Ureter (tissue), 1 donor: ENCODE results near the gene ZFP36L2. TPM values are rescaled to one million over a fixed set of nuclear protein-coding genes. Genes with fewer than 3 reads are reported as not detected.

Experiments
- DNase-seq: peaks from one replicate; pipeline ENCODE4 v3.0.0-alpha.2; 2020; ENCODE audit warnings: low spot score
- total RNA-seq: library from RNA; stranded (reverse); gene quantifications from one replicate; pipeline ENCODE4 v1.2.4, GENCODE V29; 2023
- donor health status: DM: yes; HTN: yes; CAD: no.

The ZFP36L2 gene
- 149 TPM for total RNA-seq

DNA sequence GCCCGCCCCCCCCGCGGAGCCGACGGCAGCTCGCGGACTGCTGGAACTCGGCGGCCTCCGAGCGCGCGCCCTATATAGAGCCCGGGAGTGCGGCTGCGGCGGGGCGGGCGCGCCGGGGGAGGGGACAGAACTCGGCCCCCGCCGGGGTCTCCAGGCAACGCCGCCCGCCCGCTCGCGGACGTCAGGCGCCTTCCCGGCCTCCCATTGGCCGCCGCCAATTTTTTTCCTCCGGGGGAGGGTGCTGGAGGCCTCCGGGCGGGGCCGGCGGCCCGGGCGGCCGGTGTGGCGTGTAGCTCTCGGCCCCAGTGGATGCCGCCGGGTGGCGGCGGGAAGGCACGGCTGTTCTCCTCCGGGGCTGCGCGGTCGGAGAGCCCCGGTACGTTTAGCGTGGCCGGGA is at the start of gene ZFP36L2:
Gene ZFP36L2 (minus strand): TSS at position 49 of the 397 bp plus-strand sequence. CDS start 291 bp downstream, outside the sequence.
- peak; percentile 97 for DNase-seq

GRCh38 chr2:43274721-43275120 is 48.3 kb upstream of the ZFP36L2 start:
- DNase-seq, result no peak

- DNase-seq, result no peak
These were observed 47.6 kb upstream of the ZFP36L2 start for GRCh38 chr2:43274055-43274454.

DNA sequence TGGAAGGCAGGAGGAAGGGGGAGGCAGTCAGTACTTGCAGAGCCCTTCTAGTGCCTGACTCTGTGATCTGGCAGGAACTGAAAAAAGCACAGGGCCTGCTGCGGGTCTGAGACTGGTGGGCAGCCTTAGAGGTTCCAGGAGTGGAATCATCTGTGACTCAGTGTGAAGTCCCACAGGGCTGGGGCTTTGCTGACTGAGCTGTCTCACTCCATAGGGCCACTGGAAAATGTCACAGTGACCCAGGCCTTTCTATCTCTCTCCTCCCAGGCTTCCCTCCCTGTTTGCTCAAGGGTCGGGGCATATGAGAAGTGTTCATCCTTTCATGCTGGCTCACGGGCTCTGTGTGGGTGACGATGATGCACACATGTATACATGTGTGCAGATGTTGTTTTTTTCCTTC is 47.1 kb upstream of the ZFP36L2 start:
- no peak for DNase-seq

- no peak for DNase-seq
These were observed 44.7 kb upstream of the ZFP36L2 start for GRCh38 chr2:43270930-43271615.

GRCh38 chr2:43270461-43270860 is 44.1 kb upstream of the ZFP36L2 start:
- DNase-seq, result no peak

DNA sequence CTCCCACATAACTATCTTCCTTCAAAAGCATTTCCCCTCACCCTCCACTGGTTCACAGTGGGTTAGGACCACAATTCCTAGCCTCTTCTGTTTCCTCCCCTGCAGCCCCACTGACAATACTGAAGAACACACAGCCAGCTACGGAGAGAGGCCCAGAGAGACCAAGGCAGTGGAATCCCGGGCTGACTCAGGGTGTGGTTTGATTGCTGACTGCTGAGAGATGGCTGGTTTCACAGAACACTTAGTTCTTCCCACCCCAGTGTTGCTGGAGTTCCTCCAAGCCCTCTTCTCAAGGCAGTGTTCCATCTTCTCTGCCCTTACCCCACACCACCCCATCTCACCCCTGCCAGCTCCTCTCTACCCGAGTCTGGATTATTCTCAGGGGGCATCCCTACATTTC is 43.3 kb upstream of the ZFP36L2 start:
- DNase-seq, result peak; percentile 75

- peak; percentile 78 for DNase-seq
These were observed 42.7 kb upstream of the ZFP36L2 start for GRCh38 chr2:43269074-43269572.

GRCh38 chr2:43268066-43268953 is 41.9 kb upstream of the ZFP36L2 start:
- no peak for DNase-seq

DNA sequence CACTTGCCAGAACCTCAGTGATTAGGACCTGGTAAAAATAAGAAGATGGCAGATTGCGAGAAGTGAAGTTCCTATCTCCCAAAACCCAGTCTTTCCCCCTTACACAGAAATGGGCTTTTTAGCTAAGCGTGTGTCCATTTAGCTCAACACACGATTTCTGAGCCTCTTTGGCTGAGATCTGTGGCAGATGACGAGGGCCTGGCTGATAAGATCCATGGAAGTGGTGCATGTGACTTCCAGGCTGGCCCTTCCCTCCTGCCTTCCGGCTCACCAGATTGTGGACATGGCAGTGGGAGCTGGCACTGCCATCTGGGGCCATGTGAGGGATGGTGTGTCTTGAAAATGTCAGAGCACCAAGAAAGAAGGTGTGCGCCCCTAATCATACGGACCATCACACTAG is 41.0 kb upstream of the ZFP36L2 start:
- DNase-seq, result no peak

GRCh38 chr2:43266711-43267111 is 40.3 kb upstream of the ZFP36L2 start:
- DNase-seq, result peak; percentile 67

GRCh38 chr2:43265421-43265820 is 39.0 kb upstream of the ZFP36L2 start:
- DNase-seq, result no peak

DNA sequence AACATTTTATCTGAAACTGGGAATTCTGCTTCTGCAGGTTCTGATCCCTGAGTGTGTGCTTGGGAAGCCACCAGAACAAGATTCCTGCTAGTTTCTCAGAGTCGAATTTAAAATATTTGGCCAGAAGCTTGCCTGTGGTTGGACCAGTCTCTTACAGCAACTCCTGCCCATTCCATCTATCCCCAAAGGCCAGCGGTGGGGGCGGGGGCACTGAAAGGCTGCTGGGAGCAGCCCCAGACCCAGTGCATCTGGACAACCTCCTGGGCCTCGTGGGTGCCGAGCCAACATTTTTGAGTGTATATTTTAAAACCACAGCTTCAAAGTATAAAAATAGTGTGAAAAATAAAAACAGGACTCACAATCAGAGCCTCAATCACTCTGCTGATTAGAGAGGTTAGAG is 38.6 kb upstream of the ZFP36L2 start:
- DNase-seq, result no peak

DNA sequence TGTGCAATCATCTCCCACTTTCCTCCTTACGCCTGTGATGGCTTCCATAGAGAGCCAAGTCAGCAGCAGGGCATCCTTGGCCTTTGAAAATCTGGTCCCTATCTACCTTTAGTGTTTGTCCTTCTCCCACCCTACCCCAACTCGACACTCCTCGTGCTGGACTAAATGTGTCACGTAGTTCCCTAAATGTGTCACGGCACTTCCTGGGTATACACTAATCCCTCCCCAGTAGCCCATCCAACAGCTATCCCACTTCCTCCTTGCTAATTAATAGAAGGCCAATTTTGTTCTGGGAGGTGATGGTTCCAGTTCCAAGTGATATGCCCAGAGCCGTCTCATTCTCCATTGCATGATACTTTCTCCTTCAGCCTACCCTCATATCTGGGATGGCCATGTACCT is 36.5 kb upstream of the ZFP36L2 start:
- no peak for DNase-seq

GRCh38 chr2:43262239-43262638 is 35.8 kb upstream of the ZFP36L2 start:
- DNase-seq, result no peak

- DNase-seq, result no peak
These were observed 33.1 kb upstream of the ZFP36L2 start for GRCh38 chr2:43259512-43259911.

DNA sequence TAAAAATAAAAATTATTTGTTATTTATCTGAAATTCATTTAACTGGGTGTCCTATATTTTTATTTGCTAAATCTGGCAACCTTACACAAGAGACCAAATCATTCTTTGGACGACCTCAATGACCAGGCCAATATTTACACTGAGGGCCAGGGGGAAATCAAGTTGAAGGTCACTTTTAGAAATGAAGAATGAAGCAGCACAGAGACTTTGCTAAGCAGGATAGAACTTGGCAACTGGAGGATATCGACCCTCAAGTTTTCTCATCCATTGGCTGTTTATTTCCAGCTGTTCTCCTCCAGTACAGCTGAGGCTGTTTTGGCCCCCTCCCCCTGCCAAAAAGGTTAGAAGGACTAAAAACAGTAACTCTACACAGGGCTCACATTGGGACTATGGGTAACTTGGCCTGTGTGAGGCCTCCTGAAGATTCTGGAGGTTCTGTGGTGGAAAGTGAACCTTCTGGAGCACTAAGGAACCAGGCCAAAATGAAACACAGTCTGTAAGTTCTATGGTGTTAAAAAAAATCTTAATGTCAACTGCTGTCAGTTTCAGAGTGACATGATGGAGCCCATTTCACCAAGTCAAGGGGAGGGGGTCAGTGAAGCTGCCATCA is 32.2 kb upstream of the ZFP36L2 start:
- no peak for DNase-seq

DNA sequence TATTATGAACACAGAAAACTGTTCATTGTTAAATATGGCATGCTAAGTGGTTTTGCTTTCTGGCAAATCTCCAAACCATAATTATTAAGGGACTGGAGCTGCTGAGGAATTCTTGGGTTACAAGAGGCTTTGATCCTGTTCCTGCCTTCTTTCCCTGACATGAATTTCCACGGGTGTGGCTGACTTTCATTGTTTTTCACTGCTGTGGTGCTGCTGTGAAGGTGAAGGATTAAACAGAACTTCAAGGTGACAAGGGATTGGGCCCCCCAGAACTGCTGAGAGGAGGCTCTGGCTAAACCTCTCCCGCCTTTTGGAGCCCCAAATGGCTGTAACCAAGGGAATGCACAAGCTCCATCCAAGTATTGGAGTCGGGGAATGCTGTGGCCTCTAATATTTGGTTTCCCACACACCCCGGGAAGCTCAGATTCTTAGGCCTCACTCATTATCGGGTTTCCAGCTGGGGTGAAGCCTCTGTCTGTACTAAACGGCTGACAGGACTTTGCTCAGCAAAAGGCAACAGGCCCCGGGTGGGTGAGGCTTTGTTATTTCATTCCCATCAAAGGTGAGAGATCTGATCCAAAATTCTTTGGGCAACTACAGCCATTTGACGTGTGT is 29.0 kb upstream of the ZFP36L2 start:
- no peak for DNase-seq

DNA sequence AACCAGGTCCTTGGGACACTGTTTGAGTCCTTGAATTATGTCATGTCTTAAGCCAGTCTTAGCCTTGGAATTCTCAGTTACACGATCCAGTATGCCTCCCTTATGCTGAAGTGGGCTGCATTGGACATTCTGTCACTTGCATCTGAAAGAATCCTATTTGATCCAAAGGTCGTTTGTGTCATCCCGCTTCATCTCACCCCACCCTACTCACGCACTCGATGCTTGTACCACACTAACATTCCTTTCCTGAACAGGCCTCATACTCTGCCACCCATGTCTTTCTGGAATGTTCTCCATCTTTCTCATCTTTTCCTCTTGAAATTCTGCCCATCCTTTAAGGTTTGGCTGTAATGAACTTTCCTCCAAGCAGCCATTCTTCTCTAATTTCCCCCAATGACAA is 27.9 kb upstream of the ZFP36L2 start:
- no peak for DNase-seq

DNA sequence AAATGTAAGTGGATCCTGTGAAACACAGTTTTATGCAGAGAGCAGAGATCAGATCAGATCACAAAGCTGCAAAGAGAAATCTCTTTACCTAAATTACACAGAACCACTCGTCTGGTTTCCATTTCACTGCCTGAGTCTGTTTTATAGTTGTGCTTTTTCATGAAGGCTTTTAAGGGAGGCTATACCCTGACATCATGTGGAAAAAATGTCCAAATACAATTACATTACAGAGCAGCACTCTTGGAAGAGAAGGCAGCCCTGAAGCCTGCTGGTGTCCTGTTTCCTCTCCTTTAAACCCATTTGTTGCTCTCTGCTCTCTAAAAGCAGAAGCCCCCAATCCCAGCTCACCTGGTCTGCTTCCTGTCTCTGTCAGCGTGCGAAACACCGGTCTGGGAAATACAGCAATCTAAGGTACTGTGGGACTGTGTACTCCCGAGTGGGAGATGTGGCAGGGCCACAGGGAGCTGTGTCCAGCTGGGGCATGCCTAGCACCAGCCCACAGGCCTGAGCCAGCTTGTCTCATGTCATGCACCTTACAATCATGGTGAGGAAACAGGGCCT is 24.8 kb upstream of the ZFP36L2 start:
- DNase-seq, result no peak

DNA sequence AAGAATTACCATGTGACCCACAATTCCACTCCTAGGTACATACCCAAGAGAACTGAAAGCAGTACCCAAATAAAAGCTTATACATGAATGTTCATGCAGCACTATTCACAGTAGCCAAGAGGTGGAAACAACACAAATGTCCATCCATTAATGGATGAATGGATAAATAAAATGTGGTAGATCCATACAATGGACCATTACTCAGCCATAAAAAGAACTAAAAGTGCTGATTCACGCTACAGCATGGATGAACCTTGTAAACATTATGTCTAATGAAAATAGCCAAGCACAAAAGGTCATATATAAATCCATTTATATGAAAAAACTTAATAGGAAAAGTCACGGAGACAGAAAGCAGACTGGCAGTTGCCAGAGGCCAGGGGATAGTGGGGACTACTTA is 23.6 kb upstream of the ZFP36L2 start:
- no peak for DNase-seq

GRCh38 chr2:43248621-43249020 is 22.2 kb upstream of the ZFP36L2 start:
- no peak for DNase-seq
